NCI-H526 (cell line): ENCODE data around the gene RNF157.

Experiments
- DNase-seq, 2 experiments: peaks; one replicate each; lab custom pipeline; 2025; lab: John Stamatoyannopoulos, UW

RNF157 gene

GRCh38 chr17:76140661-76141211 lies 99.6 kb downstream of the RNF157 start:
- no peak for DNase-seq

- DNase-seq: no peak
Observed at GRCh38 chr17:76139801-76140660, 100.3 kb downstream of the RNF157 start.

GRCh38 chr17:76138896-76139752 lies 101.2 kb downstream of the RNF157 start:
- peak in 1 of 2 experiments; percentile 24 for DNase-seq

- DNase-seq: peak; percentile 67 to 82
Observed at GRCh38 chr17:76138234-76138895, 101.9 kb downstream of the RNF157 start.

GRCh38 chr17:76137351-76138233 lies 102.7 kb downstream of the RNF157 start:
- no peak for DNase-seq

GRCh38 chr17:76137001-76137350 lies 103.3 kb downstream of the RNF157 start:
- no peak for DNase-seq

GRCh38 chr17:76136276-76137000 lies 103.9 kb downstream of the RNF157 start:
- peak in 1 of 2 experiments; percentile 73 for DNase-seq

- no peak for DNase-seq
Observed at GRCh38 chr17:76135810-76136188, 104.5 kb downstream of the RNF157 start.

- peak in 1 of 2 experiments; percentile 47 for DNase-seq
Observed at GRCh38 chr17:76134911-76135809, 105.1 kb downstream of the RNF157 start.

GRCh38 chr17:76132574-76133338 lies 107.5 kb downstream of the RNF157 start:
- peak; percentile 92 to 99 for DNase-seq

GRCh38 chr17:76131692-76132573 lies 108.4 kb downstream of the RNF157 start:
- DNase-seq: no peak

GRCh38 chr17:76131051-76131691 lies 109.1 kb downstream of the RNF157 start:
- DNase-seq: peak in 1 of 2 experiments; percentile 26

- no peak for DNase-seq
Observed at GRCh38 chr17:76130473-76130872, 109.8 kb downstream of the RNF157 start.

GRCh38 chr17:76125922-76126321 lies 114.4 kb downstream of the RNF157 start:
- DNase-seq: no peak

- DNase-seq: no peak
Observed at GRCh38 chr17:76125391-76125675, 115.0 kb downstream of the RNF157 start.

GRCh38 chr17:76124582-76125390 lies 115.5 kb downstream of the RNF157 start:
- peak in 1 of 2 experiments; percentile 26 for DNase-seq
